IMR-90 (cell line): ENCODE results near the gene EHMT1. TPM values are rescaled to one million over a fixed set of nuclear protein-coding genes. Genes with fewer than 3 reads are reported as not detected.

Source experiments
- ATAC-seq: fragments of 200-7000 bp; cut with Tn5 transposase; 2 replicates; pipeline ENCODE4 v1.9.1; 2020; ENCODE audit warnings: low read depth, mild to moderate bottlenecking, moderate library complexity
- BruUV-seq: library from RNA; stranded (reverse); fragments of 400-500 nt; replicated peaks from 2 replicates; lab custom pipeline; 2021; lab: Mats Ljungman, UMichigan
- CTCF ChIA-PET: fragments of 300-600 bp; formaldehyde crosslinking; extraction: SDS; loops from one replicate; lab custom pipeline; 2021; ENCODE audit warnings: antibody characterized with exemption; lab: Yijun Ruan, JAX
- POLR2A ChIA-PET: fragments of 300-600 bp; sonication (Branson Sonifier 250); formaldehyde crosslinking; loops from one replicate; lab custom pipeline; 2022; ENCODE audit warnings: antibody characterized with exemption; ENCODE audit not compliant: unreplicated experiment; lab: Charles Lee
- DNase-seq: peaks from one replicate; pipeline ENCODE4 v3.0.0; 2013
- H2AFZ ChIP-seq: replicated peaks from 2 replicates; pipeline ENCODE3; 2013; ENCODE audit warnings: low read length, mild to moderate bottlenecking; ENCODE audit not compliant: poor library complexity
- H2AK5ac ChIP-seq: 2 replicates; pipeline ENCODE4 v1.6.1; 2013; ENCODE audit warnings: low read depth, low read length, inconsistent platforms
- H2AK9ac ChIP-seq: replicated peaks from 2 replicates; pipeline ENCODE3; 2013; ENCODE audit warnings: mild to moderate bottlenecking, low read depth, low read length, moderate library complexity; ENCODE audit not compliant: poor library complexity
- H2BK120ac ChIP-seq: 2 replicates; pipeline ENCODE4 v1.6.1; 2013; ENCODE audit warnings: low read depth, low read length, inconsistent platforms
- H2BK15ac ChIP-seq: 3 replicates; pipeline ENCODE4 v1.6.1; 2013; ENCODE audit warnings: low read depth, low read length, inconsistent platforms
- H2BK20ac ChIP-seq: 2 replicates; pipeline ENCODE4 v1.6.1; 2013; ENCODE audit warnings: low read depth, mild to moderate bottlenecking, inconsistent platforms, low read length, moderate library complexity
- H2BK5ac ChIP-seq: 2 replicates; pipeline ENCODE4 v1.6.1; 2013; ENCODE audit warnings: mild to moderate bottlenecking, low read depth, low read length, inconsistent platforms; ENCODE audit not compliant: poor library complexity, severe bottlenecking
- H3K14ac ChIP-seq: replicated peaks from 2 replicates; pipeline ENCODE4 v1.6.1; 2013; ENCODE audit warnings: low read depth, low read length, inconsistent platforms
- H3K18ac ChIP-seq: 2 replicates; pipeline ENCODE4 v1.6.1; 2013; ENCODE audit warnings: low read depth, low read length, control low read depth
- H3K23ac ChIP-seq: 2 replicates; pipeline ENCODE4 v1.6.1; 2013; ENCODE audit warnings: low read depth, low read length, inconsistent platforms
- H3K27ac ChIP-seq: 2 replicates; pipeline ENCODE4 v1.5.1; 2013; ENCODE audit warnings: mild to moderate bottlenecking, control low read depth, low read length; ENCODE audit not compliant: insufficient read depth
- H3K27me3 ChIP-seq: 2 replicates; pipeline ENCODE4 v1.6.1; 2013; ENCODE audit warnings: low read length; ENCODE audit not compliant: control insufficient read depth, insufficient read depth
- H3K36me3 ChIP-seq: 2 replicates; pipeline ENCODE4 v1.6.1; 2013; ENCODE audit warnings: low read length, mixed read lengths; ENCODE audit not compliant: control insufficient read depth, insufficient read depth
- H3K4ac ChIP-seq: 2 replicates; pipeline ENCODE4 v1.6.1; 2013; ENCODE audit warnings: low read depth, low read length, inconsistent platforms
- H3K4me1 ChIP-seq: 2 replicates; pipeline ENCODE4 v1.6.1; 2013; ENCODE audit warnings: low read length, mixed read lengths; ENCODE audit not compliant: control insufficient read depth, insufficient read depth
- H3K4me2 ChIP-seq: 2 replicates; pipeline ENCODE4 v1.6.1; 2013; ENCODE audit warnings: low read depth, mild to moderate bottlenecking, control low read depth, low read length, moderate library complexity
- H3K4me3 ChIP-seq: 2 replicates; pipeline ENCODE4 v1.5.1; 2013; ENCODE audit warnings: low read depth, mild to moderate bottlenecking, control low read depth, low read length, moderate library complexity; ENCODE audit not compliant: insufficient read depth
- H3K56ac ChIP-seq: 2 replicates; pipeline ENCODE4 v1.6.1; 2013; ENCODE audit warnings: low read length, inconsistent platforms; ENCODE audit not compliant: insufficient read depth; ENCODE audit errors: extremely low read depth
- H3K79me1 ChIP-seq, 2 experiments: 2 replicates each; pipeline ENCODE4 v1.6.1; 2013; ENCODE audit warnings: low read length in 2 of 2, inconsistent platforms in 1 of 2, low read depth in 1 of 2
- H3K9ac ChIP-seq: 2 replicates; pipeline ENCODE4 v1.6.1; 2013; ENCODE audit warnings: low read depth, low read length, control low read depth
- H3K9me1 ChIP-seq: 2 replicates; pipeline ENCODE4 v1.6.1; 2013; ENCODE audit warnings: low read length, inconsistent platforms; ENCODE audit not compliant: insufficient read depth
- H3K9me3 ChIP-seq: 2 replicates; pipeline ENCODE4 v1.6.1; 2013; ENCODE audit warnings: low read length; ENCODE audit not compliant: control insufficient read depth, insufficient read depth
- H4K20me1 ChIP-seq: 2 replicates; pipeline ENCODE4 v1.6.1; 2013; ENCODE audit warnings: low read length, inconsistent platforms; ENCODE audit not compliant: insufficient read depth
- H4K5ac ChIP-seq: 2 replicates; pipeline ENCODE4 v1.6.1; 2013; ENCODE audit warnings: mild to moderate bottlenecking, low read depth, low read length, control low read depth
- H4K8ac ChIP-seq, 2 experiments: 2 replicates each; pipeline ENCODE4 v1.6.1; 2013; ENCODE audit warnings: low read depth in 2 of 2, low read length in 2 of 2, control low read depth in 1 of 2, inconsistent platforms in 1 of 2
- H4K91ac ChIP-seq: 2 replicates; pipeline ENCODE4 v1.6.1; 2013; ENCODE audit warnings: low read depth, low read length, inconsistent platforms; ENCODE audit not compliant: insufficient read depth
- BHLHE40 ChIP-seq: fragments of 150-350 bp; IDR thresholded peaks from 2 replicates; pipeline ENCODE4 v1.6.1; 2016; ENCODE audit warnings: mild to moderate bottlenecking, low read depth, low read length
- CHD1 ChIP-seq: IDR thresholded peaks from 2 replicates; pipeline ENCODE4 v1.6.1; 2012; ENCODE audit warnings: low read depth, low read length, improper control_type of control experiment
- CTCF ChIP-seq: conservative IDR thresholded peaks from 2 replicates; pipeline ENCODE4 v1.5.1; 2012; ENCODE audit warnings: mild to moderate bottlenecking, low read depth, low read length, improper control_type of control experiment
- ELK1 ChIP-seq: fragments of 150-350 bp; IDR thresholded peaks from 2 replicates; pipeline ENCODE4 v1.6.1; 2016; ENCODE audit warnings: low read depth, mild to moderate bottlenecking, low read length, moderate library complexity, borderline replicate concordance
- FOS ChIP-seq: fragments of 150-350 bp; IDR thresholded peaks from 2 replicates; pipeline ENCODE4 v1.6.1; 2016; ENCODE audit warnings: low read depth, low read length
- MXI1 ChIP-seq: IDR thresholded peaks from 2 replicates; pipeline ENCODE4 v1.6.1; 2012; ENCODE audit warnings: low read depth, mild to moderate bottlenecking, low read length, moderate library complexity, borderline replicate concordance
- NFE2L2 ChIP-seq: fragments of 150-350 bp; IDR thresholded peaks from 2 replicates; pipeline ENCODE4 v1.6.1; 2016; ENCODE audit warnings: low read depth, mild to moderate bottlenecking, low read length
- POLR2A ChIP-seq: IDR thresholded peaks from 2 replicates; pipeline ENCODE4 v1.6.1; 2012; ENCODE audit warnings: mild to moderate bottlenecking, low read depth, low read length
- RAD21 ChIP-seq: IDR thresholded peaks from 2 replicates; pipeline ENCODE4 v1.6.1; 2012; ENCODE audit warnings: low read length, improper control_type of control experiment
- RCOR1 ChIP-seq: IDR thresholded peaks from 2 replicates; pipeline ENCODE4 v1.6.1; 2012; ENCODE audit warnings: mild to moderate bottlenecking, low read length, improper control_type of control experiment; ENCODE audit not compliant: insufficient replicate concordance
- RFX5 ChIP-seq: IDR thresholded peaks from 2 replicates; pipeline ENCODE4 v1.8.0; 2012; ENCODE audit warnings: low read depth, mild to moderate bottlenecking, low read length, moderate library complexity
- SMC3 ChIP-seq: fragments of 150-350 bp; IDR thresholded peaks from 2 replicates; pipeline ENCODE4 v1.6.1; 2016; ENCODE audit warnings: low read depth, mild to moderate bottlenecking, antibody characterized with exemption, low read length, moderate library complexity
- WGBS, 2 experiments: methylation state at CpG; one replicate each; pipeline versions ENCODE4 v1.1.5 to v1.1.7; 2013; ENCODE audit warnings: missing lambda C conversion rate in 2 of 2; ENCODE audit not compliant: insufficient read length in 1 of 2; ENCODE audit errors: extremely low coverage in 2 of 2; 5-methylcytosine and 5-hydroxymethylcytosine counted together
- dilution Hi-C: fragments of 300-500 bp; cut with HindIII; formaldehyde crosslinking; loops from one replicate; pipeline ENCODE4 v1.14.3; 2018; ENCODE audit warnings: low sequenced_read_pairs; ENCODE audit not compliant: unreplicated experiment
- in situ Hi-C: fragments of 300-500 bp; cut with MboI; formaldehyde crosslinking; loops from 3 replicates; pipeline ENCODE4 v1.14.3; 2019; ENCODE audit warnings: low sequenced_read_pairs, inconsistent platforms, mixed read lengths
- intact Hi-C: fragments of 100-400 bp; cut with micrococcal nuclease; formaldehyde crosslinking; loops from 2 replicates; pipeline ENCODE4 v1.10.0; 2022
- polyA plus RNA-seq, 3 experiments: library from polyadenylated mRNA; depleted of rRNA; stranded (reverse); fragments of >200 nt; gene quantifications; 2 replicates each; pipeline ENCODE4 v1.2.3, GENCODE V29; 2012; ENCODE audit warnings: low replicate concordance in 1 of 3
- total RNA-seq: library from RNA; depleted of rRNA; stranded (reverse); fragments of >200 nt; gene quantifications from 2 replicates; pipeline ENCODE4 v1.2.3, GENCODE V29; 2012
- TF ChIP-seq, protein P1 (sequence below): fragments of 150-350 bp; IDR thresholded peaks from 2 replicates; pipeline ENCODE4 v1.6.1; 2017; ENCODE audit warnings: mild to moderate bottlenecking, antibody characterized with exemption, low read length, low read depth

The EHMT1 gene
- total and polyA plus RNA-seq, 2 of the 4 experiments (the other 2 are of a cell fraction): 32.8 to 35.1 TPM

GRCh38 chr9:137787381-137787780 is 168.6 kb downstream of the EHMT1 start:
- no peak overlapping the region for H2BK20ac ChIP-seq
- BruUV-seq: no TSS peak
- H3K36me3 ChIP-seq: peaks cover 39% of the 10 kb centered on the region
- H3K27me3 ChIP-seq: no peaks in the 10 kb centered on the region
- H2BK15ac ChIP-seq: no peak overlapping the region
- H3K4me2 ChIP-seq: no peak overlapping the region
- H2BK5ac ChIP-seq: no peak overlapping the region
- H4K20me1 ChIP-seq: peaks cover 25% of the 10 kb centered on the region
- no peak overlapping the region for H3K18ac ChIP-seq
- DNase-seq (no peak), ATAC-seq (no peak)
- H2AK9ac ChIP-seq: no peak overlapping the region
- H3K23ac ChIP-seq: no peak overlapping the region
- no peak overlapping the region for H4K5ac ChIP-seq
- dilution Hi-C loops (no loop called here), intact Hi-C loops (no loop called here), in situ Hi-C loops (no loop called here)
- no peak overlapping the region for H2BK120ac ChIP-seq
- no peak overlapping the region for H3K56ac ChIP-seq
- peaks cover 9% of the 10 kb centered on the region; the same call in 1 of the 2 replicates for H3K9me1 ChIP-seq
- no peak overlapping the region for H3K4ac ChIP-seq
- TF ChIP-seq, protein P1, sequence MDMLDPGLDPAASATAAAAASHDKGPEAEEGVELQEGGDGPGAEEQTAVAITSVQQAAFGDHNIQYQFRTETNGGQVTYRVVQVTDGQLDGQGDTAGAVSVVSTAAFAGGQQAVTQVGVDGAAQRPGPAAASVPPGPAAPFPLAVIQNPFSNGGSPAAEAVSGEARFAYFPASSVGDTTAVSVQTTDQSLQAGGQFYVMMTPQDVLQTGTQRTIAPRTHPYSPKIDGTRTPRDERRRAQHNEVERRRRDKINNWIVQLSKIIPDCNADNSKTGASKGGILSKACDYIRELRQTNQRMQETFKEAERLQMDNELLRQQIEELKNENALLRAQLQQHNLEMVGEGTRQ: no peak
- TF ChIP-seq RCOR1 (no peak), CHD1 (no peak), POLR2A (no peak), FOS (no peak), ELK1 (no peak), NFE2L2 (no peak), CTCF (no peak), RAD21 (no peak), BHLHE40 (no peak), SMC3 (no peak), MXI1 (no peak), RFX5 (no peak)
- WGBS, 2 experiments: 94% methylated on average over 11 of the region's 15 CpGs; no CpG with 5 or more reads in 1 of the 2 experiments
- POLR2A ChIA-PET: no interaction called here
- H3K27ac ChIP-seq: no peak overlapping the region
- no peak overlapping the region for H3K14ac ChIP-seq
- peaks cover 4% of the 10 kb centered on the region; the same call in 1 of the 2 replicates for H3K4me1 ChIP-seq
- no peak overlapping the region for H2AFZ ChIP-seq
- no peak overlapping the region for H4K8ac ChIP-seq
- CTCF ChIA-PET: no interaction called here
- no peak overlapping the region for H2AK5ac ChIP-seq
- peaks cover 8 to 41% of the 10 kb centered on the region in 2 experiments for H3K79me1 ChIP-seq
- no peaks in the 10 kb centered on the region for H3K9me3 ChIP-seq
- no peak overlapping the region for H4K91ac ChIP-seq
- H3K4me3 ChIP-seq: no peak overlapping the region
- no peak overlapping the region for H3K9ac ChIP-seq
